KMS-11 (cell line): Measurements from ENCODE around the gene ZNF587.
"Not testable (repeated sequence)": the region's sequence is repeated elsewhere in the genome, so short reads cannot be mapped to it uniquely, and the experiment has no call there.

Experiments
- H2AFZ ChIP-seq: fragments of 200-600 bp; sonication (generic); 2 replicates; pipeline ENCODE4 v1.6.1; 2016; ENCODE audit warnings: antibody characterized with exemption, mixed run types, low read depth
- H3K27ac ChIP-seq: fragments of 200-600 bp; sonication (generic); 2 replicates; pipeline ENCODE4 v1.6.1; 2016; ENCODE audit warnings: mild to moderate bottlenecking, mixed run types
- H3K27me3 ChIP-seq: fragments of 200-600 bp; sonication (generic); 2 replicates; pipeline ENCODE4 v1.6.1; 2017; ENCODE audit warnings: mild to moderate bottlenecking, low read depth, mixed run types, moderate library complexity; ENCODE audit not compliant: insufficient read depth
- H3K36me3 ChIP-seq: fragments of 200-600 bp; sonication (generic); 2 replicates; pipeline ENCODE4 v1.6.1; 2017; ENCODE audit warnings: mild to moderate bottlenecking, mixed run types; ENCODE audit not compliant: insufficient read depth
- H3K4me1 ChIP-seq: fragments of 200-600 bp; sonication (generic); 2 replicates; pipeline ENCODE4 v1.6.1; 2016; ENCODE audit warnings: mild to moderate bottlenecking, low read depth, mixed run types; ENCODE audit not compliant: poor library complexity, severe bottlenecking
- H3K4me2 ChIP-seq: fragments of 200-600 bp; sonication (generic); 2 replicates; pipeline ENCODE4 v1.7.0; 2016; ENCODE audit warnings: mild to moderate bottlenecking, mixed run types
- H3K4me3 ChIP-seq: fragments of 200-600 bp; sonication (generic); IDR thresholded peaks from 2 replicates; pipeline ENCODE4 v1.6.1; 2017; ENCODE audit warnings: low read depth, low read length, mixed read lengths; ENCODE audit not compliant: insufficient read depth
- H3K79me2 ChIP-seq: fragments of 200-600 bp; sonication (generic); 2 replicates; pipeline ENCODE4 v1.6.1; 2016; ENCODE audit warnings: low read depth, mixed run types; ENCODE audit not compliant: insufficient read depth
- H3K9ac ChIP-seq: fragments of 200-600 bp; sonication (generic); 2 replicates; pipeline ENCODE4 v1.6.1; 2016; ENCODE audit warnings: mild to moderate bottlenecking, mixed run types
- H4K20me1 ChIP-seq: fragments of 200-600 bp; sonication (generic); 2 replicates; pipeline ENCODE4 v1.6.1; 2016; ENCODE audit warnings: mild to moderate bottlenecking, mixed run types; ENCODE audit not compliant: insufficient read depth
- CTCF ChIP-seq: fragments of 200-600 bp; sonication (generic); conservative IDR thresholded peaks from 2 replicates; pipeline ENCODE4 v1.6.1; 2017; ENCODE audit warnings: low read depth, mild to moderate bottlenecking, antibody characterized with exemption, low read length, moderate library complexity, mixed read lengths

The ZNF587 gene

GRCh38 chr19:57867868-57868492 lies 18.3 kb downstream of the ZNF587 start:
- Histone ChIP-seq H3K4me1 (no peaks in the 10 kb centered on the region), H3K36me3 (peaks cover 28% of the 10 kb centered on the region; the same call in 1 of the 2 replicates), H4K20me1 (no peaks in the 10 kb centered on the region), H3K4me3 (no peak overlapping the region), H3K79me2 (no peaks in the 10 kb centered on the region), H3K27me3 (no peaks in the 10 kb centered on the region), H3K9ac (no peak overlapping the region), H2AFZ (no peak overlapping the region), H3K4me2 (no peak overlapping the region), H3K27ac (no peak overlapping the region)
- no peak for TF ChIP-seq CTCF

GRCh38 chr19:57869655-57870054 lies 20.0 kb downstream of the ZNF587 start:
- H4K20me1 ChIP-seq, H3K4me1 ChIP-seq, H3K27me3 ChIP-seq, H3K9ac ChIP-seq, H3K4me3 ChIP-seq, H3K4me2 ChIP-seq, H3K79me2 ChIP-seq, H3K27ac ChIP-seq, H2AFZ ChIP-seq: not testable (repeated sequence)
- peaks cover 22% of the 10 kb centered on the region; the same call in 1 of the 2 replicates for H3K36me3 ChIP-seq

GRCh38 chr19:57870225-57870624 lies 20.6 kb downstream of the ZNF587 start:
- H3K4me3 ChIP-seq = no peak overlapping the region
- no peaks in the 10 kb centered on the region for H4K20me1 ChIP-seq
- no peak overlapping the region for H2AFZ ChIP-seq
- no peak overlapping the region for H3K27ac ChIP-seq
- no peaks in the 10 kb centered on the region for H3K4me1 ChIP-seq
- peaks cover 18% of the 10 kb centered on the region; the same call in 1 of the 2 replicates for H3K36me3 ChIP-seq
- no peak overlapping the region for H3K4me2 ChIP-seq
- H3K79me2 ChIP-seq = no peaks in the 10 kb centered on the region
- no peaks in the 10 kb centered on the region for H3K27me3 ChIP-seq
- no peak for TF ChIP-seq CTCF
- no peak overlapping the region for H3K9ac ChIP-seq

GRCh38 chr19:57872450-57872849 lies 22.8 kb downstream of the ZNF587 start:
- Histone ChIP-seq H3K9ac (no peak overlapping the region), H4K20me1 (no peaks in the 10 kb centered on the region), H3K4me2 (no peak overlapping the region), H3K79me2 (no peaks in the 10 kb centered on the region), H3K27ac (no peak overlapping the region), H3K36me3 (0 out of 2 replicates have a peak, but pooled peaks cover 3% of the 10 kb centered on the region), H3K4me1 (no peaks in the 10 kb centered on the region), H3K27me3 (no peaks in the 10 kb centered on the region), H3K4me3 (no peak overlapping the region), H2AFZ (no peak overlapping the region)
- TF ChIP-seq CTCF = no peak

GRCh38 chr19:57873883-57874799 lies 24.5 kb downstream of the ZNF587 start:
- not testable (repeated sequence) for H3K27me3 ChIP-seq, H3K4me3 ChIP-seq, H3K4me1 ChIP-seq, H3K4me2 ChIP-seq, H3K79me2 ChIP-seq, H2AFZ ChIP-seq, H3K27ac ChIP-seq, H4K20me1 ChIP-seq, H3K36me3 ChIP-seq, H3K9ac ChIP-seq
